HL-60 (cell line): ENCODE results near the gene DISP3.

Experiments
- CTCF ChIP-seq: IDR thresholded peaks from one replicate; pipeline ENCODE4 v1.5.1; 2011; ENCODE audit warnings: low read length, control low read depth, inconsistent platforms; ENCODE audit not compliant: insufficient read depth
- GABPA ChIP-seq: IDR thresholded peaks from 2 replicates; pipeline ENCODE4 v1.6.1; 2012; ENCODE audit warnings: low read depth
- POLR2AphosphoS5 ChIP-seq: IDR thresholded peaks from 2 replicates; pipeline ENCODE4 v1.6.1; 2012; ENCODE audit warnings: low read depth

- TF ChIP-seq CTCF (no peak), GABPA (no peak), POLR2AphosphoS5 (no peak)
Measured at GRCh38 chr1:11570821-11571380, 91.9 kb downstream of the DISP3 start.
